H9 (cell line): ENCODE measurements around the gene ABCC3. TPM values are rescaled to one million over a fixed set of nuclear protein-coding genes. Genes with fewer than 3 reads are reported as not detected.

Experiments used
- DNase-seq: peaks from one replicate; pipeline ENCODE4 v3.0.0-alpha.2; 2017
- H2AFZ ChIP-seq: one replicate; pipeline ENCODE4 v1.6.1; 2013; ENCODE audit warnings: mild to moderate bottlenecking, low read length, control low read depth, moderate library complexity
- H2AK5ac ChIP-seq: 2 replicates; pipeline ENCODE4 v1.6.1; 2013; ENCODE audit warnings: low read length, control low read depth, mixed read lengths; ENCODE audit not compliant: insufficient read length
- H2BK120ac ChIP-seq: one replicate; pipeline ENCODE4 v1.6.1; 2013; ENCODE audit warnings: low read depth, mild to moderate bottlenecking, low read length, control low read depth, inconsistent platforms; ENCODE audit not compliant: poor library complexity, severe bottlenecking
- H2BK12ac ChIP-seq: 2 replicates; pipeline ENCODE4 v1.6.1; 2013; ENCODE audit warnings: low read length, control low read depth, mixed read lengths, low read depth; ENCODE audit not compliant: insufficient read length
- H2BK15ac ChIP-seq: 2 replicates; pipeline ENCODE4 v1.6.1; 2013; ENCODE audit warnings: low read depth, low read length, control low read depth
- H2BK20ac ChIP-seq: one replicate; pipeline ENCODE4 v1.6.1; 2013; ENCODE audit warnings: low read depth, mild to moderate bottlenecking, low read length, control low read depth, inconsistent platforms; ENCODE audit not compliant: poor library complexity, severe bottlenecking
- H2BK5ac ChIP-seq: 2 replicates; pipeline ENCODE4 v1.6.1; 2013; ENCODE audit warnings: low read length, control low read depth, mixed read lengths; ENCODE audit not compliant: insufficient read length
- H3K14ac ChIP-seq: 2 replicates; pipeline ENCODE4 v1.6.1; 2013; ENCODE audit warnings: low read length, control low read depth; ENCODE audit not compliant: insufficient read depth
- H3K18ac ChIP-seq: 2 replicates; pipeline ENCODE4 v1.6.1; 2013; ENCODE audit warnings: low read depth, mild to moderate bottlenecking, mixed read lengths, low read length, control low read depth; ENCODE audit not compliant: insufficient read length
- H3K23ac ChIP-seq: 2 replicates; pipeline ENCODE4 v1.6.1; 2013; ENCODE audit warnings: low read length, control low read depth, mixed read lengths, low read depth; ENCODE audit not compliant: insufficient read length
- H3K23me2 ChIP-seq: 2 replicates; pipeline ENCODE4 v1.6.1; 2013; ENCODE audit warnings: low read depth, mild to moderate bottlenecking, mixed read lengths, low read length, control low read depth; ENCODE audit not compliant: insufficient read length, poor library complexity, severe bottlenecking
- H3K27ac ChIP-seq: 2 replicates; pipeline ENCODE4 v1.5.1; 2013; ENCODE audit warnings: low read length, control low read depth, mixed read lengths, low read depth; ENCODE audit not compliant: insufficient read length
- H3K27me3 ChIP-seq: 2 replicates; pipeline ENCODE4 v1.6.1; 2013; ENCODE audit warnings: low read length, control low read depth, inconsistent platforms; ENCODE audit not compliant: insufficient read depth
- H3K4ac ChIP-seq: 2 replicates; pipeline ENCODE4 v1.6.1; 2013; ENCODE audit warnings: low read depth, mild to moderate bottlenecking, control low read depth, inconsistent platforms, low read length, moderate library complexity
- H3K4me1 ChIP-seq: 2 replicates; pipeline ENCODE4 v1.6.1; 2013; ENCODE audit warnings: low read length, control low read depth, inconsistent platforms; ENCODE audit not compliant: insufficient read depth
- H3K4me2 ChIP-seq: 2 replicates; pipeline ENCODE4 v1.6.1; 2013; ENCODE audit warnings: low read length, control low read depth, mixed read lengths; ENCODE audit not compliant: insufficient read length, insufficient read depth
- H3K56ac ChIP-seq: 2 replicates; pipeline ENCODE4 v1.6.1; 2013; ENCODE audit warnings: low read depth, mild to moderate bottlenecking, mixed read lengths, low read length, control low read depth; ENCODE audit not compliant: insufficient read length
- H3K79me1 ChIP-seq: 2 replicates; pipeline ENCODE4 v1.6.1; 2013; ENCODE audit warnings: low read depth, mild to moderate bottlenecking, moderate library complexity, low read length, control low read depth, inconsistent platforms; ENCODE audit not compliant: insufficient read depth, poor library complexity, severe bottlenecking
- H3K79me2 ChIP-seq: 2 replicates; pipeline ENCODE4 v1.6.1; 2013; ENCODE audit warnings: low read length, control low read depth, inconsistent platforms; ENCODE audit not compliant: insufficient read depth
- H3K9ac ChIP-seq: 2 replicates; pipeline ENCODE4 v1.6.1; 2013; ENCODE audit warnings: low read length, control low read depth, mixed read lengths; ENCODE audit not compliant: insufficient read length; ENCODE audit errors: extremely low read depth
- H3K9me3 ChIP-seq: one replicate; pipeline ENCODE4 v1.6.1; 2013; ENCODE audit warnings: low read depth, low read length, inconsistent platforms; ENCODE audit not compliant: control insufficient read depth
- H3T11ph ChIP-seq: one replicate; pipeline ENCODE4 v1.6.1; 2013; ENCODE audit warnings: mild to moderate bottlenecking, low read length, control low read depth, inconsistent platforms
- H4K20me1 ChIP-seq: one replicate; pipeline ENCODE4 v1.6.1; 2013; ENCODE audit not compliant: control insufficient read depth, insufficient read length, insufficient read depth
- H4K5ac ChIP-seq: 2 replicates; pipeline ENCODE4 v1.6.1; 2013; ENCODE audit warnings: low read depth, mild to moderate bottlenecking, mixed read lengths, low read length, control low read depth; ENCODE audit not compliant: insufficient read length
- H4K8ac ChIP-seq: replicated peaks from 2 replicates; pipeline ENCODE4 v1.6.1; 2013; ENCODE audit warnings: low read length, control low read depth, mixed read lengths, low read depth; ENCODE audit not compliant: insufficient read length
- H4K91ac ChIP-seq: 2 replicates; pipeline ENCODE4 v1.6.1; 2013; ENCODE audit warnings: low read depth, mild to moderate bottlenecking, moderate library complexity, mixed read lengths, low read length, control low read depth; ENCODE audit not compliant: insufficient read length
- H3K27ac Mint-ChIP-seq, 3 experiments: 2 replicates in 2 of 3; 3 replicates in 1 of 3; pipeline ENCODE4 v1.8.0; 2020 to 2021; ENCODE audit warnings: mixed read lengths in 3 of 3, mild to moderate bottlenecking in 1 of 3, moderate library complexity in 1 of 3
- H3K27me3 Mint-ChIP-seq: 2 replicates; pipeline ENCODE4 v1.8.0; 2021; ENCODE audit warnings: low read depth, mild to moderate bottlenecking, moderate library complexity, mixed read lengths
- H3K36me3 Mint-ChIP-seq, 3 experiments: 2 replicates in 2 of 3; 3 replicates in 1 of 3; pipeline ENCODE4 v1.8.0; 2020 to 2021; ENCODE audit warnings: low read depth in 3 of 3, mixed read lengths in 3 of 3; ENCODE audit not compliant: insufficient read depth in 1 of 3
- H3K4me1 Mint-ChIP-seq, 2 experiments: 2 replicates each; pipeline ENCODE4 v1.8.0; 2020; ENCODE audit warnings: mixed read lengths in 2 of 2
- H3K4me3 Mint-ChIP-seq, 2 experiments: 2 replicates in 1 of 2; 3 replicates in 1 of 2; pipeline ENCODE4 v1.8.0; 2020 to 2021; ENCODE audit warnings: mild to moderate bottlenecking in 2 of 2, mixed read lengths in 2 of 2, moderate library complexity in 1 of 2
- H3K9me3 Mint-ChIP-seq, 2 experiments: 2 replicates in 1 of 2; 3 replicates in 1 of 2; pipeline ENCODE4 v1.8.0; 2020; ENCODE audit warnings: mild to moderate bottlenecking in 2 of 2, mixed read lengths in 2 of 2, moderate library complexity in 1 of 2
- CTCF ChIP-seq: fragments of 200-600 bp; sonication (generic); conservative IDR thresholded peaks from 3 replicates; pipeline ENCODE4 v1.8.0; 2021; ENCODE audit warnings: antibody characterized with exemption, mild to moderate bottlenecking
- WGBS: extraction: QIAGEN DNeasy Blood & Tissue Kit; methylation state at CpG from one replicate; pipeline ENCODE4 v1.1.7; 2013; ENCODE audit warnings: missing lambda C conversion rate, low lambda C conversion rate, mixed read lengths; ENCODE audit not compliant: insufficient read length; ENCODE audit errors: extremely low coverage; 5-methylcytosine and 5-hydroxymethylcytosine counted together
- total RNA-seq: library from RNA; stranded (reverse); gene quantifications from 2 replicates; pipeline ENCODE4 v1.2.1, GENCODE V29; 2021

ABCC3 gene
- total RNA-seq, 1 experiment from 2014 or later = 0.31 TPM

GRCh38 chr17:50602836-50603235, 31.8 kb upstream of the ABCC3 start:
- H3K4me3 Mint-ChIP-seq = no peak overlapping the region
- Histone ChIP-seq H3K4me1 (no peaks in the 10 kb centered on the region), H3K14ac (no peak overlapping the region), H3K27me3 (no peaks in the 10 kb centered on the region), H3K9ac (no peak overlapping the region), H3K79me2 (no peaks in the 10 kb centered on the region), H4K20me1 (no peaks in the 10 kb centered on the region), H2BK15ac (no peak overlapping the region), H3K27ac (no peak overlapping the region), H4K8ac (no peak overlapping the region), H4K5ac (no peak overlapping the region), H3K18ac (no peak overlapping the region), H2AK5ac (no peak overlapping the region), H3T11ph (no peak overlapping the region), H3K4ac (no peak overlapping the region), H3K23me2 (no peaks in the 10 kb centered on the region), H2BK12ac (no peak overlapping the region), H2AFZ (no peak overlapping the region), H2BK20ac (no peak overlapping the region), H3K79me1 (no peaks in the 10 kb centered on the region), H3K9me3 (no peaks in the 10 kb centered on the region), H3K4me2 (no peak overlapping the region), H2BK120ac (no peak overlapping the region), H4K91ac (no peak overlapping the region), H2BK5ac (no peak overlapping the region), H3K23ac (no peak overlapping the region), H3K56ac (no peak overlapping the region)
- H3K9me3 Mint-ChIP-seq = no peaks in the 10 kb centered on the region
- no peak for DNase-seq
- peaks cover 5% of the 10 kb centered on the region for H3K27me3 Mint-ChIP-seq
- no CpG with 5 or more reads among the region's 18 CpGs for WGBS
- peaks cover 0 to 2% (median 0%) of the 10 kb centered on the region in 3 experiments; a peak in 1 of 7 replicates for H3K36me3 Mint-ChIP-seq
- H3K4me1 Mint-ChIP-seq = peaks cover 10 to 38% of the 10 kb centered on the region in 2 experiments
- no peak for TF ChIP-seq CTCF
- no peak overlapping the region for H3K27ac Mint-ChIP-seq
